ENCODE measurements around the gene NLN.
"Not testable (repeated sequence)": the region's sequence is repeated elsewhere in the genome, so short reads cannot be mapped to it uniquely, and the experiment has no call there.

NLN gene

GRCh38 chr5:65722575-65723403 lies 784 bp downstream of the NLN start:
- TF ChIP-seq CTCF (IDR thresholded peaks at IDR 0.05; ENCODE audit: low read depth, low read length) (no peak), POLR2A (IDR thresholded peaks at IDR 0.05; ENCODE audit: extremely low read depth, insufficient read length) (no peak), MAX (IDR thresholded peaks at IDR 0.05; ENCODE audit: low read depth, low read length) (no peak), MYC (IDR thresholded peaks at IDR 0.05; ENCODE audit: low read depth, low read length) (no peak)
- peak; percentile 80 for DNase-seq (ENCODE audit: low read depth)
- H3K4me3 ChIP-seq (ENCODE audit: low read depth, low read length): peak overlapping the region; percentile 72

DNA sequence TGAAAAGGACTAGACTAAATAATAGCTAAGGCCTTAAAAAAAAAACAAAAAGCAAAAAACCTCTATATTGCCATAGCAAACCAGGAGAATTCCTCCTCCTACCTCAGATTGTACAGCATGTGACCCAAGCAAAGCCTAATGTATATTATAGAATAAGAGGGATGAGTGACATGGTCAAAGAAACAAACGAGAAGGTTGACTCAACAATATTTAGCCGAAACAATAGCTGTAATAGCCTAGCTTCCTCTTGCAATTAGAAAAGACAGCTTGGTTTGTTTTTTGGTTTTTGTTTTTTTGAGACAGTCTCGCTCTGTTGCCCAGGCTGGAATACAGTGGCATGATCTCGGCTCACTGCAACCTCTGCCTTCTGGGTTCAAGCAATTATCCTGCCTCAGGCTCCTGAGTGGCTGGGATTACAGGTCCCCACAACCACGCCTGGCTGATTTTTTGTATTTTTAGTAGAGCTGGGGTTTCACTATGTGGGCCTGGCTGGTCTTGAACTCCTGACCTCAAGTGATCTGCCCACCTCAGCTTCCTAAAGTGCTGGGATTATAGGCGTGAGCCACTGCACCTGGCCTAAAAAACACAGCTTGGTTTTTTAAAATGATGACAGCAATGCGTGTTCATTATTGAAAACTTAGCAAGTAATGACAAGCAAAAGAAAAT lies 5.6 kb downstream of the NLN start:
- no peak for TF ChIP-seq CTCF (IDR thresholded peaks at IDR 0.05; ENCODE audit: low read depth, low read length)
- TF ChIP-seq POLR2A (IDR thresholded peaks at IDR 0.05; ENCODE audit: extremely low read depth, insufficient read length): no peak
- TF ChIP-seq MAX (IDR thresholded peaks at IDR 0.05; ENCODE audit: low read depth, low read length): no peak
- no peak for TF ChIP-seq MYC (IDR thresholded peaks at IDR 0.05; ENCODE audit: low read depth, low read length)
- H3K4me3 ChIP-seq (ENCODE audit: low read depth, low read length): no peak overlapping the region
- no peak for DNase-seq (ENCODE audit: low read depth)

DNA sequence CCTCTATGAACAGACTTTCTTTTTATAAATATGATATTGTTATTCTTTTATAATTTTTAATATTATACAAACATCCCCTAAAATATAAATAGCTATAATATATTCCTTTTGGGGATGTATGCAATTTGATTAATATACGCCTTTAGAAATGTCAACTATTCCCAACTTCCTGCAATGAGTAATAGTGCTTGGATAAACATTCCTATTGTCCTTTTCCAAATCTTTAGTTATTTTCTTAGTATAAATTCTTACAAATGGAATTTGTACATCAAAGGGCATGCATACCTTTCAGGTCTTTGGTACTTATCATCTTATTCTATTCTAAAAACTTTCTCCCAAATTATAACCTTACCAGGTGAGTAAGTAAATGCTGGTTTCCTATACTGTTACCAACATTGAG lies 6.2 kb downstream of the NLN start:
- TF ChIP-seq MAX (IDR thresholded peaks at IDR 0.05; ENCODE audit: low read depth, low read length): no peak
- TF ChIP-seq MYC (IDR thresholded peaks at IDR 0.05; ENCODE audit: low read depth, low read length): no peak
- no peak for TF ChIP-seq POLR2A (IDR thresholded peaks at IDR 0.05; ENCODE audit: extremely low read depth, insufficient read length)
- no peak for TF ChIP-seq CTCF (IDR thresholded peaks at IDR 0.05; ENCODE audit: low read depth, low read length)
- no peak overlapping the region for H3K4me3 ChIP-seq (ENCODE audit: low read depth, low read length)
- no peak for DNase-seq (ENCODE audit: low read depth)

GRCh38 chr5:65730910-65731309 lies 8.9 kb downstream of the NLN start:
- no peak for DNase-seq (ENCODE audit: low read depth)
- H3K4me3 ChIP-seq (ENCODE audit: low read depth, low read length): no peak overlapping the region
- TF ChIP-seq MYC (IDR thresholded peaks at IDR 0.05; ENCODE audit: low read depth, low read length) (no peak), CTCF (IDR thresholded peaks at IDR 0.05; ENCODE audit: low read depth, low read length) (no peak), MAX (IDR thresholded peaks at IDR 0.05; ENCODE audit: low read depth, low read length) (no peak), POLR2A (IDR thresholded peaks at IDR 0.05; ENCODE audit: extremely low read depth, insufficient read length) (no peak)

DNA sequence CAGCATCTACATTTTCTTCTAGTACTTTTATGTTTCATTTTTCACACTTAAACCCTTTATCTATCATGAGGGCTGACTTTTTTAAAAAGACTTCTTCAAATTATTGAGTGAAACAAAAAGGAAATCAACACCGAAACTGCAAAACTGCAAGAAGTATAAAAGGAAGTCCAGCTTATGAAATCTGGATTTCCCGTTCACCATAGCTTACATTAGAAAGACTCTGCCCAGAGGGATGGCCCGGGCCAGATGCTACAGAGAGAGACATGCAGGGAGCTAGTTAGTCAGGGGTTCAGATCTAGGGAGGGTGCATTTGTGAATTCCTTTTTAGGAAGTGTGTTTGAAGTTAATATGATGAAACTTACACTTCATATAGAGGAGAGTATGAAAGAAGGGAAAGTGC lies 10.0 kb downstream of the NLN start:
- not testable (repeated sequence) for H3K4me3 ChIP-seq (ENCODE audit: low read depth, low read length); DNase-seq (ENCODE audit: low read depth)

- not testable (repeated sequence) for H3K4me3 ChIP-seq (ENCODE audit: low read depth, low read length); DNase-seq (ENCODE audit: low read depth)
Observed at GRCh38 chr5:65734196-65734775, 12.3 kb downstream of the NLN start.
